Prostate gland (tissue), 2 donors: ENCODE results near the gene WDR13. TPM values are rescaled to one million over a fixed set of nuclear protein-coding genes. Genes with fewer than 3 reads are reported as not detected.

Experiments used
- DNase-seq: peaks from one replicate; pipeline ENCODE4 v3.0.0-alpha.2; 2019; ENCODE audit warnings: low spot score
- H3K27ac ChIP-seq, 2 donors: fragments of 200-600 bp; sonication (generic); 2 replicates each; pipeline ENCODE4 v1.5.1; 2017 to 2019
- H3K27me3 ChIP-seq: fragments of 200-600 bp; sonication (generic); replicated peaks from 2 replicates; pipeline ENCODE4 v1.5.1; 2019; ENCODE audit not compliant: insufficient read depth
- H3K36me3 ChIP-seq, 2 donors: fragments of 200-600 bp; sonication (generic); 1 replicate in 1 of 2; 2 replicates in 1 of 2; pipeline versions ENCODE4 v1.5.1 to v1.8.1; 2017 to 2019
- H3K4me1 ChIP-seq: fragments of 200-600 bp; sonication (generic); replicated peaks from 2 replicates; pipeline ENCODE4 v1.5.1; 2019
- H3K4me3 ChIP-seq, 2 donors: fragments of 200-600 bp; sonication (generic); 2 replicates each; pipeline ENCODE4 v1.5.1; 2017 to 2019
- H3K9me3 ChIP-seq: fragments of 200-600 bp; sonication (generic); 2 replicates; pipeline ENCODE4 v1.5.1; 2017
- CTCF ChIP-seq, 4 experiments: fragments of 200-600 bp in 2 of 4; fragments of 450-650 bp in 2 of 4; sonication (generic) in 2 of 4; IDR thresholded peaks; 1 replicate in 3 of 4; 2 replicates in 1 of 4; pipeline ENCODE4 v1.5.1; 2016 to 2019; ENCODE audit warnings: antibody characterized with exemption in 4 of 4, mild to moderate bottlenecking in 2 of 4, moderate library complexity in 2 of 4
- POLR2A ChIP-seq: fragments of 450-650 bp; IDR thresholded peaks from one replicate; pipeline ENCODE4 v1.6.1; 2016; ENCODE audit warnings: antibody characterized with exemption, mild to moderate bottlenecking
- POLR2AphosphoS5 ChIP-seq: sonication (generic); formaldehyde crosslinking; IDR thresholded peaks from one replicate; pipeline ENCODE4 v1.6.1; 2017; ENCODE audit warnings: antibody characterized with exemption
- WGBS: methylation state at CpG from one replicate; pipeline ENCODE4 v1.1.5; 2018; 5-methylcytosine and 5-hydroxymethylcytosine counted together
- intact Hi-C: fragments of 100-400 bp; cut with DNase I; formaldehyde crosslinking; loops from one replicate; pipeline ENCODE4 v1.14.2; 2022
- total RNA-seq, 2 donors: library from RNA; depleted of rRNA; stranded (reverse); fragments of >200 nt; gene quantifications; one replicate each; pipeline ENCODE4 v1.1.0, GENCODE V29; 2016

WDR13 gene
- total RNA-seq, 2 donors from 2014 or later: 102 to 190 TPM

DNA sequence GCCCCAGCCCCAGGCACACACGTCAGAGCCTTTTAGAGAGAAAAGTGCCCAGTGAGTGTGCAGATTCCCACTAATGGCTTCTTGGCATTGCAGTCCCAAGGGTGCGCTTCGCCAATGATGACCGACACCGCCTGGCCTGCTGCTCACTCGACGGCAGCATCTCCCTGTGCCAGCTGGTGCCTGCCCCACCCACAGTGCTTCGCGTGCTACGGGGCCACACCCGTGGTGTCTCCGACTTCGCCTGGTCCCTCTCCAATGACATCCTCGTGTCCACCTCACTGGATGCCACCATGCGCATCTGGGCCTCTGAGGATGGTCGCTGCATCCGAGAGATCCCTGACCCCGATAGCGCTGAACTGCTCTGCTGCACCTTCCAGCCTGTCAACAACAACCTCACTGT lies 2.9 kb downstream of the WDR13 start:
- intact Hi-C loops: no loop called here
- no peaks in the 10 kb centered on the region for H3K9me3 ChIP-seq
- no peak overlapping the region for H3K27ac ChIP-seq
- no peaks in the 10 kb centered on the region for H3K4me1 ChIP-seq
- no peaks in the 10 kb centered on the region for H3K27me3 ChIP-seq
- no peak for DNase-seq
- no peak for TF ChIP-seq POLR2AphosphoS5
- no peak for TF ChIP-seq POLR2A
- no peak for TF ChIP-seq CTCF (IDR thresholded peaks at IDR 0.05)
- H3K4me3 ChIP-seq: no peak overlapping the region
- WGBS: 93% methylated on average over 16 of the region's 19 CpGs
- no peaks in the 10 kb centered on the region for H3K36me3 ChIP-seq

- no peaks in the 10 kb centered on the region for H3K4me1 ChIP-seq
- TF ChIP-seq POLR2A (no peak), CTCF (IDR thresholded peaks at IDR 0.05) (no peak), POLR2AphosphoS5 (no peak)
- no peak for DNase-seq
- intact Hi-C loops: no loop called here
- no peaks in the 10 kb centered on the region for H3K36me3 ChIP-seq
- 68% methylated on average over 13 of the region's 17 CpGs for whole genome bisulfite sequencing
- no peaks in the 10 kb centered on the region for H3K9me3 ChIP-seq
- no peak overlapping the region for H3K27ac ChIP-seq
- H3K27me3 ChIP-seq: no peaks in the 10 kb centered on the region
- H3K4me3 ChIP-seq: no peak overlapping the region
Observed at GRCh38 chrX:48601741-48602394, 4.6 kb downstream of the WDR13 start.

GRCh38 chrX:48604701-48605100 lies 7.4 kb downstream of the WDR13 start:
- Histone ChIP-seq H3K36me3 (no peaks in the 10 kb centered on the region), H3K27ac (no peak overlapping the region), H3K9me3 (no peaks in the 10 kb centered on the region), H3K4me3 (no peak overlapping the region), H3K27me3 (no peaks in the 10 kb centered on the region), H3K4me1 (no peaks in the 10 kb centered on the region)
- 93% methylated on average over 16 of the region's 16 CpGs for WGBS
- TF ChIP-seq CTCF (IDR thresholded peaks at IDR 0.05): no peak
- TF ChIP-seq POLR2AphosphoS5: no peak
- no peak for TF ChIP-seq POLR2A
- DNase-seq: no peak
- intact Hi-C loops: no loop called here

- no peaks in the 10 kb centered on the region for H3K4me1 ChIP-seq
- no peaks in the 10 kb centered on the region for H3K27me3 ChIP-seq
- no peaks in the 10 kb centered on the region for H3K9me3 ChIP-seq
- no peak overlapping the region for H3K27ac ChIP-seq
- H3K36me3 ChIP-seq: no peaks in the 10 kb centered on the region
- TF ChIP-seq CTCF (IDR thresholded peaks at IDR 0.05) (no peak), POLR2A (no peak), POLR2AphosphoS5 (no peak)
- no peak for DNase-seq
- H3K4me3 ChIP-seq: no peak overlapping the region
- intact Hi-C loops: no loop called here
- 70% methylated on average over 6 of the region's 6 CpGs for whole genome bisulfite sequencing
Observed at GRCh38 chrX:48606091-48606490, 8.8 kb downstream of the WDR13 start.

DNA sequence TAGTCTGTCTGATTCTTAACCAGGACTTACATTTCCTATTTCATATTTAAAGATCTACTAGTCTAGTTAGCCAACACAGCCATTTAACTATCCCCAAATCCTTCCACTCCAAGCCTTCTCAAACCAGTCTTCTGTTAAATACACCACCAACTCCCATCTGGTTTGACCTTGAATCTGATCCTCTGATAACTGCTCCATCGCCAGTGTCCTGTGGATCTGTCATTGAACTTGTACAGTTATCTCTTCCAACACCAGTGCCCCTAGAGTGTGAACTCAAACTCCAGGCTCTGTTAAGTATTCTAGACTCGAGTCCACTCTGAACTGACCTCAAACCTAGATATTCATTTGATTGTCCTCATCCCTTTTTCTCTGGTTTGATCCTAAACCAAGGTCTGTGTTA lies 14.4 kb downstream of the WDR13 start:
- Histone ChIP-seq H3K36me3 (no peaks in the 10 kb centered on the region), H3K27ac (no peak overlapping the region), H3K27me3 (no peaks in the 10 kb centered on the region), H3K4me1 (no peaks in the 10 kb centered on the region), H3K4me3 (no peak overlapping the region), H3K9me3 (no peaks in the 10 kb centered on the region)
- intact Hi-C loops: no loop called here
- WGBS: 71% methylated on average over 2 of the region's 2 CpGs
- TF ChIP-seq CTCF (IDR thresholded peaks at IDR 0.05): no peak
- TF ChIP-seq POLR2AphosphoS5: no peak
- TF ChIP-seq POLR2A: no peak
- DNase-seq: no peak
